K562 (cell line): ENCODE data around the gene RNF121. TPM values are rescaled to one million over a fixed set of nuclear protein-coding genes. Genes with fewer than 3 reads are reported as not detected.

Experiments
- ATAC-seq: fragments of 200-7000 bp; cut with Tn5 transposase; 3 replicates; pipeline ENCODE4 v1.9.1; 2020; ENCODE audit warnings: moderate library complexity
- BruUV-seq: library from RNA; stranded (reverse); fragments of 400-500 nt; replicated peaks from 2 replicates; lab custom pipeline; 2021; lab: Mats Ljungman, UMichigan
- CTCF ChIA-PET: fragments of 300-600 bp; formaldehyde crosslinking; extraction: SDS; loops from one replicate; lab custom pipeline; 2021; ENCODE audit warnings: low intra/inter-chr PET ratio; lab: Yijun Ruan, JAX
- POLR2A ChIA-PET: fragments of 300-600, 350-650 bp; sonication (Branson Sonifier 250); formaldehyde crosslinking; extraction: SDS; loops from one replicate; lab custom pipeline; 2021; ENCODE audit warnings: antibody characterized with exemption, inconsistent platforms; lab: Yijun Ruan, JAX
- DNase-seq, 4 experiments: peaks; one replicate each; pipeline versions ENCODE4 v3.0.0 to v3.0.0-alpha.2; 2011 to 2018; ENCODE audit warnings: low spot score in 3 of 4, mixed read lengths in 3 of 4; ENCODE audit errors: extremely low read depth in 1 of 4
- FAIRE-seq: peaks from 2 replicates; lab custom pipeline; 2011; peaks lifted over from hg19 to GRCh38; lab: Jason Lieb, UNC
- H2AFZ ChIP-seq: 2 replicates; pipeline ENCODE4 v1.6.0; 2011; ENCODE audit warnings: low read depth, low read length, control low read depth, inconsistent platforms
- H3K27ac ChIP-seq: fragments of 200-600 bp; 3 replicates; pipeline ENCODE4 v1.8.0; 2011; ENCODE audit warnings: low read depth, mild to moderate bottlenecking, control low read depth, inconsistent platforms, low read length, moderate library complexity, mixed read lengths; ENCODE audit errors: extremely low read depth
- H3K27me3 ChIP-seq, 2 experiments: fragments of 300-600 bp in 1 of 2; 2 replicates in 1 of 2; 3 replicates in 1 of 2; pipeline versions ENCODE4 v1.6.0 to v1.8.0; 2011; ENCODE audit warnings: inconsistent platforms in 2 of 2, low read length in 2 of 2, mild to moderate bottlenecking in 1 of 2, mixed read lengths in 1 of 2, moderate library complexity in 1 of 2; ENCODE audit not compliant: control insufficient read depth in 2 of 2, insufficient read depth in 2 of 2
- H3K36me3 ChIP-seq: fragments of 300-600 bp; 3 replicates; pipeline ENCODE4 v1.8.0; 2011; ENCODE audit warnings: mild to moderate bottlenecking, low read length, inconsistent platforms; ENCODE audit not compliant: control insufficient read depth, insufficient read depth
- H3K4me1 ChIP-seq, 2 experiments: fragments of 200-600 bp in 1 of 2; replicated peaks in 1 of 2; 2 replicates in 1 of 2; 3 replicates in 1 of 2; pipeline versions ENCODE4 v1.5.1 to v1.8.0; 2011; ENCODE audit warnings: inconsistent platforms in 2 of 2, low read length in 2 of 2, mild to moderate bottlenecking in 1 of 2, mixed read lengths in 1 of 2, moderate library complexity in 1 of 2; ENCODE audit not compliant: control insufficient read depth in 2 of 2, insufficient read depth in 2 of 2
- H3K4me2 ChIP-seq: 2 replicates; pipeline ENCODE4 v1.6.1; 2011; ENCODE audit warnings: low read length, control low read depth, inconsistent platforms, mixed read lengths; ENCODE audit not compliant: insufficient read depth
- H3K4me3 ChIP-seq: fragments of 200-600 bp; sonication (generic), shearing (Covaris generic); 2 replicates; pipeline ENCODE4 v1.5.1; 2016; ENCODE audit warnings: control low read depth, inconsistent platforms
- H3K79me2 ChIP-seq: fragments of 200-600 bp; 3 replicates; pipeline ENCODE4 v1.8.0; 2011; ENCODE audit warnings: low read length, inconsistent platforms; ENCODE audit not compliant: control insufficient read depth, insufficient read depth
- H3K9ac ChIP-seq, 2 experiments: 2 replicates each; pipeline versions ENCODE4 v1.6.0 to v1.6.1; 2011; ENCODE audit warnings: low read depth in 2 of 2, low read length in 2 of 2, control low read depth in 1 of 2, inconsistent platforms in 1 of 2, mild to moderate bottlenecking in 1 of 2, mixed read lengths in 1 of 2; ENCODE audit not compliant: insufficient read depth in 1 of 2
- H3K9me1 ChIP-seq: one replicate; pipeline ENCODE4 v1.6.0; 2011; ENCODE audit warnings: inconsistent platforms, mild to moderate bottlenecking, low read length, moderate library complexity; ENCODE audit not compliant: control insufficient read depth, insufficient read depth
- H3K9me3 ChIP-seq: replicated peaks from 2 replicates; pipeline ENCODE4 v1.5.1; 2011; ENCODE audit warnings: low read depth, low read length, inconsistent platforms; ENCODE audit not compliant: control insufficient read depth, insufficient read depth
- H4K20me1 ChIP-seq: replicated peaks from 2 replicates; pipeline ENCODE4 v1.6.1; 2011; ENCODE audit warnings: low read length, inconsistent platforms, mixed read lengths; ENCODE audit not compliant: control insufficient read depth, insufficient read depth
- BRD4 ChIP-seq: fragments of 200-600 bp; sonication (generic); IDR thresholded peaks from 2 replicates; pipeline ENCODE4 v1.6.1; 2017; ENCODE audit warnings: inconsistent platforms
- LCOR ChIP-seq: sonication (generic); formaldehyde crosslinking; IDR thresholded peaks from 2 replicates; pipeline ENCODE4 v1.8.0; 2022; ENCODE audit warnings: mild to moderate bottlenecking, missing genetic modification reagents
- NFIC ChIP-seq: fragments of 450-650 bp; IDR thresholded peaks from 2 replicates; pipeline ENCODE4 v1.6.1; 2017; ENCODE audit warnings: mild to moderate bottlenecking, inconsistent platforms
- TAF7 ChIP-seq: fragments of 450-650 bp; IDR thresholded peaks from 2 replicates; pipeline ENCODE4 v1.6.1; 2016; ENCODE audit warnings: missing genetic modification characterization, missing compliant biosample characterization
- TBL1XR1 ChIP-seq, 2 experiments: IDR thresholded peaks; 2 replicates each; pipeline ENCODE4 v1.6.1; 2012; ENCODE audit warnings: improper control_type of control experiment in 2 of 2, low read length in 2 of 2, mild to moderate bottlenecking in 1 of 2
- WGBS: fragments of 100-300 bp; shearing (Covaris generic); methylation state at CpG from one replicate; pipeline ENCODE4 v1.1.6; 2016; ENCODE audit warnings: low coverage, mixed read lengths; ENCODE audit not compliant: insufficient coverage; ENCODE audit errors: missing lambda C conversion rate; 5-methylcytosine and 5-hydroxymethylcytosine counted together
- in situ Hi-C: fragments of 300-500 bp; cut with MboI; formaldehyde crosslinking; loops from 4 replicates; pipeline ENCODE4 v1.15.0; 2018; ENCODE audit warnings: inconsistent platforms, mixed read lengths
- intact Hi-C: fragments of 100-400 bp; cut with micrococcal nuclease; formaldehyde crosslinking; loops from 2 replicates; pipeline ENCODE4 v1.14.2; 2022
- polyA plus RNA-seq, 8 experiments: library from polyadenylated mRNA; depleted of rRNA in 4 of 8; stranded (reverse) in 5 of 8; unstranded in 3 of 8; fragments of >200 nt; fragmentation: Nextera tagmentation in 2 of 8; fragmentation: Illumina TruSeq in 1 of 8; extraction: Ambion mirVana in 2 of 8; extraction: Trizol in 1 of 8; gene quantifications; 2 replicates each; pipeline versions ENCODE4 v1.2.1 to v1.2.3, GENCODE V29; 2011 to 2014; ENCODE audit warnings: inconsistent platforms in 1 of 8, missing spikeins in 1 of 8
- total RNA-seq, 7 experiments: library from RNA; depleted of rRNA in 6 of 7; stranded (reverse); fragments of >200 nt in 6 of 7; fragmentation: Illumina TruSeq in 2 of 7; extraction: Trizol in 2 of 7; gene quantifications; 2 replicates each; pipeline versions ENCODE4 v1.2.1 to v1.2.3, GENCODE V29; 2011 to 2021; ENCODE audit warnings: low replicate concordance in 1 of 7
- TF ChIP-seq, protein P1 (sequence below), 2 experiments: fragments of 450-650 bp in 1 of 2; IDR thresholded peaks; 2 replicates each; pipeline ENCODE4 v1.6.1; 2011 to 2017; ENCODE audit warnings: low read depth in 2 of 2, antibody characterized with exemption in 1 of 2, borderline replicate concordance in 1 of 2, low read length in 1 of 2, mild to moderate bottlenecking in 1 of 2, mixed read lengths in 1 of 2; ENCODE audit not compliant: control insufficient read depth in 1 of 2
- TF ChIP-seq, protein P2 (sequence below): fragments of 450-650 bp; IDR thresholded peaks from 2 replicates; pipeline ENCODE4 v1.6.1; 2016; ENCODE audit warnings: missing biosample characterization, missing genetic modification characterization
- TF ChIP-seq, protein P3 (sequence below): IDR thresholded peaks from 2 replicates; pipeline ENCODE4 v1.6.1; 2014; ENCODE audit warnings: antibody characterized with exemption
- TF ChIP-seq, protein P4 (sequence below): fragments of 450-650 bp; IDR thresholded peaks from 2 replicates; pipeline ENCODE4 v1.6.1; 2017; ENCODE audit warnings: antibody characterized with exemption

Gene RNF121
- total and polyA plus RNA-seq, 9 of the 15 experiments (the other 6 are each of a cell fraction or from before 2014, with no cell fraction given) = 8.0 to 63.4 (median 20.5) TPM

DNA sequence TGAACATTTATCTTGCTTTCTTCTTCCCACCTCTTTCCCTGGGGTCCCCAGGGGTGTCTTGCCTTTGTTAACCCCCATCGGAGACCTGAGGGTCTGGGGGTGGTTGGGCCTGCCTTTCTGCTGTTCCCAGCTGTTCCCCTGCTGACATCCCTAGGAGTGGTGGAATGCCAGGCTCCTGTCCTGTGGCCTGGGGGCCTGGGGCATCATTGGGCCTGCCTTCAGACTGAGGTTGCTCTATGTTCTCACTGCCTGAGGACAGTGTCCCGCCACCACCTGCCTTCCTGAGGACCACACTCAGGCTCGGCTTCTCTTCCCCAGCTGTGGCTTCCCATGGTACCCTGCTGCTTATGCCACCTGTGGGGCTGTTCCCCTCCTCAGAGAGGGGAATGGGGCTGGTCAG lies 68.7 kb downstream of the RNF121 start:
- DNase-seq = no peak
- FAIRE-seq = no peak
- intact Hi-C loops = loop anchor here (5.0 kb wide), 1 partner anchor 135 kb away; no protein-coding TSS in a partner anchor
- H3K4me3 ChIP-seq = no peak overlapping the region
- no peak overlapping the region for H2AFZ ChIP-seq
- H3K79me2 ChIP-seq = no peaks in the 10 kb centered on the region
- no peaks in the 10 kb centered on the region for H3K9me3 ChIP-seq
- peaks cover 10% of the 10 kb centered on the region for H4K20me1 ChIP-seq
- ATAC-seq = no peak
- peaks cover 53% of the 10 kb centered on the region for H3K36me3 ChIP-seq
- WGBS = 97% methylated on average over 3 of the region's 3 CpGs
- TF ChIP-seq, protein P1, sequence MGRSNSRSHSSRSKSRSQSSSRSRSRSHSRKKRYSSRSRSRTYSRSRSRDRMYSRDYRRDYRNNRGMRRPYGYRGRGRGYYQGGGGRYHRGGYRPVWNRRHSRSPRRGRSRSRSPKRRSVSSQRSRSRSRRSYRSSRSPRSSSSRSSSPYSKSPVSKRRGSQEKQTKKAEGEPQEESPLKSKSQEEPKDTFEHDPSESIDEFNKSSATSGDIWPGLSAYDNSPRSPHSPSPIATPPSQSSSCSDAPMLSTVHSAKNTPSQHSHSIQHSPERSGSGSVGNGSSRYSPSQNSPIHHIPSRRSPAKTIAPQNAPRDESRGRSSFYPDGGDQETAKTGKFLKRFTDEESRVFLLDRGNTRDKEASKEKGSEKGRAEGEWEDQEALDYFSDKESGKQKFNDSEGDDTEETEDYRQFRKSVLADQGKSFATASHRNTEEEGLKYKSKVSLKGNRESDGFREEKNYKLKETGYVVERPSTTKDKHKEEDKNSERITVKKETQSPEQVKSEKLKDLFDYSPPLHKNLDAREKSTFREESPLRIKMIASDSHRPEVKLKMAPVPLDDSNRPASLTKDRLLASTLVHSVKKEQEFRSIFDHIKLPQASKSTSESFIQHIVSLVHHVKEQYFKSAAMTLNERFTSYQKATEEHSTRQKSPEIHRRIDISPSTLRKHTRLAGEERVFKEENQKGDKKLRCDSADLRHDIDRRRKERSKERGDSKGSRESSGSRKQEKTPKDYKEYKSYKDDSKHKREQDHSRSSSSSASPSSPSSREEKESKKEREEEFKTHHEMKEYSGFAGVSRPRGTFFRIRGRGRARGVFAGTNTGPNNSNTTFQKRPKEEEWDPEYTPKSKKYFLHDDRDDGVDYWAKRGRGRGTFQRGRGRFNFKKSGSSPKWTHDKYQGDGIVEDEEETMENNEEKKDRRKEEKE (IDR thresholded peaks at IDR 0.05; ENCODE audit: borderline replicate concordance in 1 of 2, control insufficient read depth in 1 of 2, low read depth in 2 of 2, low read length in 1 of 2) = no peak
- TF ChIP-seq, protein P2, sequence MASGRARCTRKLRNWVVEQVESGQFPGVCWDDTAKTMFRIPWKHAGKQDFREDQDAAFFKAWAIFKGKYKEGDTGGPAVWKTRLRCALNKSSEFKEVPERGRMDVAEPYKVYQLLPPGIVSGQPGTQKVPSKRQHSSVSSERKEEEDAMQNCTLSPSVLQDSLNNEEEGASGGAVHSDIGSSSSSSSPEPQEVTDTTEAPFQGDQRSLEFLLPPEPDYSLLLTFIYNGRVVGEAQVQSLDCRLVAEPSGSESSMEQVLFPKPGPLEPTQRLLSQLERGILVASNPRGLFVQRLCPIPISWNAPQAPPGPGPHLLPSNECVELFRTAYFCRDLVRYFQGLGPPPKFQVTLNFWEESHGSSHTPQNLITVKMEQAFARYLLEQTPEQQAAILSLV (tag) = no peak
- TF ChIP-seq NFIC (no peak), TAF7 (tag) (no peak), TBL1XR1 (IDR thresholded peaks at IDR 0.05; ENCODE audit: low read length in 2 of 2) (no peak), LCOR (CRISPR knock-in tag) (no peak), BRD4 (no peak)
- TF ChIP-seq, protein P3, sequence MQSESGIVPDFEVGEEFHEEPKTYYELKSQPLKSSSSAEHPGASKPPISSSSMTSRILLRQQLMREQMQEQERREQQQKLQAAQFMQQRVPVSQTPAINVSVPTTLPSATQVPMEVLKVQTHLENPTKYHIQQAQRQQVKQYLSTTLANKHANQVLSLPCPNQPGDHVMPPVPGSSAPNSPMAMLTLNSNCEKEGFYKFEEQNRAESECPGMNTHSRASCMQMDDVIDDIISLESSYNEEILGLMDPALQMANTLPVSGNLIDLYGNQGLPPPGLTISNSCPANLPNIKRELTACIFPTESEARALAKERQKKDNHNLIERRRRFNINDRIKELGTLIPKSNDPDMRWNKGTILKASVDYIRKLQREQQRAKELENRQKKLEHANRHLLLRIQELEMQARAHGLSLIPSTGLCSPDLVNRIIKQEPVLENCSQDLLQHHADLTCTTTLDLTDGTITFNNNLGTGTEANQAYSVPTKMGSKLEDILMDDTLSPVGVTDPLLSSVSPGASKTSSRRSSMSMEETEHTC = no peak
- TF ChIP-seq, protein P4, sequence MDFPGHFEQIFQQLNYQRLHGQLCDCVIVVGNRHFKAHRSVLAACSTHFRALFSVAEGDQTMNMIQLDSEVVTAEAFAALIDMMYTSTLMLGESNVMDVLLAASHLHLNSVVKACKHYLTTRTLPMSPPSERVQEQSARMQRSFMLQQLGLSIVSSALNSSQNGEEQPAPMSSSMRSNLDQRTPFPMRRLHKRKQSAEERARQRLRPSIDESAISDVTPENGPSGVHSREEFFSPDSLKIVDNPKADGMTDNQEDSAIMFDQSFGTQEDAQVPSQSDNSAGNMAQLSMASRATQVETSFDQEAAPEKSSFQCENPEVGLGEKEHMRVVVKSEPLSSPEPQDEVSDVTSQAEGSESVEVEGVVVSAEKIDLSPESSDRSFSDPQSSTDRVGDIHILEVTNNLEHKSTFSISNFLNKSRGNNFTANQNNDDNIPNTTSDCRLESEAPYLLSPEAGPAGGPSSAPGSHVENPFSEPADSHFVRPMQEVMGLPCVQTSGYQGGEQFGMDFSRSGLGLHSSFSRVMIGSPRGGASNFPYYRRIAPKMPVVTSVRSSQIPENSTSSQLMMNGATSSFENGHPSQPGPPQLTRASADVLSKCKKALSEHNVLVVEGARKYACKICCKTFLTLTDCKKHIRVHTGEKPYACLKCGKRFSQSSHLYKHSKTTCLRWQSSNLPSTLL = no peak
- peak overlapping the region in 1 of 2 experiments; percentile 40; a peak in 1 of 4 replicates for H3K9ac ChIP-seq
- H3K9me1 ChIP-seq = peaks cover 14% of the 10 kb centered on the region
- no peaks in the 10 kb centered on the region for H3K27me3 ChIP-seq
- no peak overlapping the region for H3K27ac ChIP-seq
- H3K4me2 ChIP-seq = no peak overlapping the region
- peaks cover 44 to 66% of the 10 kb centered on the region in 2 experiments for H3K4me1 ChIP-seq
- no TSS peak for BruUV-seq
- in situ Hi-C loops = no loop called here
- CTCF ChIA-PET = no interaction called here
- POLR2A ChIA-PET = interaction anchor here (0.6 to 3.5 kb wide), 5 partner anchors 8 to 283 kb away, joined by 3 to 12 read pairs (median 3); no protein-coding TSS in a partner anchor
